Measurements from ENCODE around the gene NHERF2.
"Not testable (repeated sequence)": the region's sequence is repeated elsewhere in the genome, so short reads cannot be mapped to it uniquely, and the experiment has no call there.

Gene NHERF2

GRCh38 chr16:2008631-2009163 is 18.0 kb upstream of the NHERF2 start:
- Histone ChIP-seq H3K9me3 (no peaks in the 10 kb centered on the region), H3K4me1 (peaks cover 29% of the 10 kb centered on the region), H3K27me3 (no peaks in the 10 kb centered on the region), H3K4me3 (ENCODE audit: low read depth, low read length) (peak overlapping the region; percentile 91), H3K36me3 (peaks cover 18% of the 10 kb centered on the region)
- no peak for DNase-seq
- no peak for TF ChIP-seq CTCF (IDR thresholded peaks at IDR 0.05; ENCODE audit: low read depth, low read length)

GRCh38 chr16:2009164-2009711 is 17.5 kb upstream of the NHERF2 start:
- H3K36me3 ChIP-seq = peaks cover 17% of the 10 kb centered on the region
- no peaks in the 10 kb centered on the region for H3K27me3 ChIP-seq
- TF ChIP-seq CTCF (IDR thresholded peaks at IDR 0.05; ENCODE audit: low read depth, low read length) = no peak
- peaks cover 26% of the 10 kb centered on the region for H3K4me1 ChIP-seq
- no peak for DNase-seq
- no peaks in the 10 kb centered on the region for H3K9me3 ChIP-seq
- peak overlapping the region; percentile 91 for H3K4me3 ChIP-seq (ENCODE audit: low read depth, low read length)

- no peaks in the 10 kb centered on the region for H3K27me3 ChIP-seq
- H3K4me1 ChIP-seq = peaks cover 19% of the 10 kb centered on the region
- H3K9me3 ChIP-seq = no peaks in the 10 kb centered on the region
- no peak for TF ChIP-seq CTCF (IDR thresholded peaks at IDR 0.05; ENCODE audit: low read depth, low read length)
- peaks cover 11% of the 10 kb centered on the region for H3K36me3 ChIP-seq
- H3K4me3 ChIP-seq (ENCODE audit: low read depth, low read length) = peak within 1 kb of the TSS; percentile 91
- DNase-seq = peak; percentile 91
Measured at GRCh38 chr16:2009791-2010510, 16.8 kb upstream of the NHERF2 start, which contains the start of gene ZNF598. TSS of gene ZNF598 (minus strand) at chr16:2009821.

- not testable (repeated sequence) for H3K27me3 ChIP-seq; H3K4me1 ChIP-seq; H3K4me3 ChIP-seq (ENCODE audit: low read depth, low read length); DNase-seq; H3K9me3 ChIP-seq
- H3K36me3 ChIP-seq = peaks cover 11% of the 10 kb centered on the region
Measured at GRCh38 chr16:2011726-2012125, 15.0 kb upstream of the NHERF2 start.

- H3K9me3 ChIP-seq = no peaks in the 10 kb centered on the region
- TF ChIP-seq CTCF (IDR thresholded peaks at IDR 0.05; ENCODE audit: low read depth, low read length) = no peak
- no peak overlapping the region for H3K4me3 ChIP-seq (ENCODE audit: low read depth, low read length)
- no peaks in the 10 kb centered on the region for H3K36me3 ChIP-seq
- H3K27me3 ChIP-seq = no peaks in the 10 kb centered on the region
- no peaks in the 10 kb centered on the region; the same call in 1 of the 2 replicates for H3K4me1 ChIP-seq
- no peak for DNase-seq
Measured at GRCh38 chr16:2013527-2013926, 13.2 kb upstream of the NHERF2 start.

GRCh38 chr16:2015117-2015946 is 11.4 kb upstream of the NHERF2 start:
- no peak for DNase-seq
- TF ChIP-seq CTCF (IDR thresholded peaks at IDR 0.05; ENCODE audit: low read depth, low read length) = no peak
- H3K9me3 ChIP-seq = no peaks in the 10 kb centered on the region
- H3K4me3 ChIP-seq (ENCODE audit: low read depth, low read length) = no peak overlapping the region
- no peaks in the 10 kb centered on the region; the same call in 1 of the 2 replicates for H3K4me1 ChIP-seq
- no peaks in the 10 kb centered on the region for H3K27me3 ChIP-seq
- H3K36me3 ChIP-seq = no peaks in the 10 kb centered on the region
